PC-3 (cell line): ENCODE measurements around the gene GALNT1. TPM values are rescaled to one million over a fixed set of nuclear protein-coding genes. Genes with fewer than 3 reads are reported as not detected.

Experiments
- ATAC-seq: fragments of 200-7000 bp; cut with Tn5 transposase; 2 replicates; pipeline ENCODE4 v1.9.1; 2020; ENCODE audit warnings: mild to moderate bottlenecking, moderate library complexity
- BruUV-seq: library from RNA; stranded (reverse); fragments of 400-500 nt; replicated peaks from 2 replicates; lab custom pipeline; 2021; lab: Mats Ljungman, UMichigan
- CTCF ChIA-PET: fragments of 300-600 bp; sonication (Branson Sonifier 250); formaldehyde crosslinking; loops from one replicate; lab custom pipeline; 2022; ENCODE audit warnings: antibody characterized with exemption; lab: Charles Lee
- POLR2A ChIA-PET: fragments of 300-600 bp; sonication (Branson Sonifier 250); formaldehyde crosslinking; loops from one replicate; lab custom pipeline; 2022; ENCODE audit warnings: antibody characterized with exemption; ENCODE audit not compliant: unreplicated experiment; lab: Charles Lee
- DNase-seq: peaks from one replicate; pipeline ENCODE4 v3.0.0-alpha.2; 2015
- H2AFZ ChIP-seq: fragments of 300-600 bp; sonication (generic); 2 replicates; pipeline ENCODE4 v1.6.0; 2016; ENCODE audit warnings: antibody characterized with exemption, low read length
- H3F3A ChIP-seq: fragments of 300-600 bp; sonication (generic); one replicate; pipeline ENCODE4 v1.6.0; 2017; ENCODE audit warnings: antibody characterized with exemption, low read length, control low read depth, mild to moderate bottlenecking; ENCODE audit not compliant: unreplicated experiment
- H3K27ac ChIP-seq: fragments of 300-600 bp; sonication (generic); 2 replicates; pipeline ENCODE4 v1.5.1; 2016; ENCODE audit warnings: mild to moderate bottlenecking, low read length
- H3K27me3 ChIP-seq: fragments of 300-600 bp; sonication (generic); 2 replicates; pipeline ENCODE4 v1.6.1; 2016; ENCODE audit warnings: low read length, mixed read lengths
- H3K36me3 ChIP-seq: fragments of 300-600 bp; sonication (generic); 2 replicates; pipeline ENCODE4 v1.6.1; 2016; ENCODE audit warnings: low read depth, mixed run types, low read length, mixed read lengths
- H3K4me1 ChIP-seq: fragments of 300-600 bp; sonication (generic); 2 replicates; pipeline ENCODE4 v1.5.1; 2016; ENCODE audit warnings: low read length; ENCODE audit not compliant: insufficient read depth
- H3K4me2 ChIP-seq: fragments of 300-600 bp; sonication (generic); 2 replicates; pipeline ENCODE4 v1.6.0; 2016; ENCODE audit warnings: low read length
- H3K4me3 ChIP-seq: fragments of 300-600 bp; sonication (generic); 2 replicates; pipeline ENCODE4 v1.5.1; 2016; ENCODE audit warnings: mild to moderate bottlenecking, low read length, mixed read lengths
- H3K79me2 ChIP-seq: fragments of 300-600 bp; sonication (generic); 2 replicates; pipeline ENCODE4 v1.6.1; 2017; ENCODE audit warnings: low read length, mixed read lengths
- H3K9ac ChIP-seq: fragments of 300-600 bp; sonication (generic); 2 replicates; pipeline ENCODE4 v1.6.0; 2016; ENCODE audit warnings: mild to moderate bottlenecking, low read length
- H3K9me2 ChIP-seq: fragments of 300-600 bp; sonication (generic); replicated peaks from 2 replicates; pipeline ENCODE4 v1.6.1; 2016; ENCODE audit warnings: mixed run types, low read length, mixed read lengths
- H3K9me3 ChIP-seq: fragments of 300-600 bp; sonication (generic); 2 replicates; pipeline ENCODE4 v1.6.1; 2016; ENCODE audit warnings: low read length, mixed read lengths
- H4K20me1 ChIP-seq: fragments of 300-600 bp; sonication (generic); 2 replicates; pipeline ENCODE4 v1.6.1; 2016; ENCODE audit warnings: low read length, mixed read lengths
- EZH2 ChIP-seq: fragments of 300-600 bp; sonication (generic); IDR thresholded peaks from one replicate; pipeline ENCODE4 v1.6.1; 2017; ENCODE audit warnings: antibody characterized with exemption, mild to moderate bottlenecking, low read length; ENCODE audit not compliant: unreplicated experiment
- EZH2phosphoT487 ChIP-seq: fragments of 300-600 bp; sonication (generic); IDR thresholded peaks from 2 replicates; pipeline ENCODE4 v1.6.1; 2018; ENCODE audit warnings: mild to moderate bottlenecking, antibody characterized with exemption, low read length, borderline replicate concordance
- intact Hi-C: fragments of 100-400 bp; cut with micrococcal nuclease; formaldehyde crosslinking; loops from 2 replicates; pipeline ENCODE4 v1.9.0; 2023
- total RNA-seq: library from RNA; depleted of rRNA; stranded (reverse); fragments of >200 nt; gene quantifications from 2 replicates; pipeline ENCODE4 v1.2.3, GENCODE V29; 2014
- TF ChIP-seq, protein P1 (sequence below): fragments of 300-600 bp; sonication (generic); conservative IDR thresholded peaks from 2 replicates; pipeline ENCODE4 v1.5.1; 2017; ENCODE audit warnings: antibody characterized with exemption, low read depth, mild to moderate bottlenecking, low read length

The GALNT1 gene
- total RNA-seq, 1 experiment from 2014 or later = 25.0 TPM

DNA sequence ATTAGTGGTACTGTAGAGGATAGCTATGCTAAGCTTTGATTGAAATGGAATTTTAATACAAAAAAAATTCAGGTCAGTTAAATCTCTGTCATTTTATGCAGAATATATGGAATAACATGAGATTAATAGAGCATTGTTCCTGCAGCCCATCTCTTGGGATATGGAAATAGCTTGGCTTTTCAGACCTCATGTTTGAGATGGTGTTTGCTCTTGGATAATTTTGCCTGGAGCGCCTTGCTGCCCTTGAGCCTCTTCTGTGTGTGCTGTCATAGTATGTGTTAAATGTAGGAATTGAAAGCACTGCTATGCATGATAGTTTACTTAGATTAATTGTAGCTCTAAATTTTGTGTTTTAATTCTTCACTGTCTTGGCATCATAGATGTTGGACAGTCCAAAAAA lies 27.7 kb downstream of the GALNT1 start:
- H3K9ac ChIP-seq = no peak overlapping the region
- no peak overlapping the region for H2AFZ ChIP-seq
- ChIA-PET POLR2A (no interaction called here), CTCF (no interaction called here)
- no peaks in the 10 kb centered on the region for H3K9me3 ChIP-seq
- H3K4me1 ChIP-seq = 0 out of 2 replicates have a peak, but pooled peaks cover 5% of the 10 kb centered on the region
- DNase-seq (no peak), ATAC-seq (no peak)
- H3K9me2 ChIP-seq = no peaks in the 10 kb centered on the region
- H3K27me3 ChIP-seq = no peaks in the 10 kb centered on the region
- no peak overlapping the region for H3K4me2 ChIP-seq
- H4K20me1 ChIP-seq = no peaks in the 10 kb centered on the region
- TF ChIP-seq EZH2 = no peak
- TF ChIP-seq EZH2phosphoT487 = no peak
- TF ChIP-seq, protein P1, sequence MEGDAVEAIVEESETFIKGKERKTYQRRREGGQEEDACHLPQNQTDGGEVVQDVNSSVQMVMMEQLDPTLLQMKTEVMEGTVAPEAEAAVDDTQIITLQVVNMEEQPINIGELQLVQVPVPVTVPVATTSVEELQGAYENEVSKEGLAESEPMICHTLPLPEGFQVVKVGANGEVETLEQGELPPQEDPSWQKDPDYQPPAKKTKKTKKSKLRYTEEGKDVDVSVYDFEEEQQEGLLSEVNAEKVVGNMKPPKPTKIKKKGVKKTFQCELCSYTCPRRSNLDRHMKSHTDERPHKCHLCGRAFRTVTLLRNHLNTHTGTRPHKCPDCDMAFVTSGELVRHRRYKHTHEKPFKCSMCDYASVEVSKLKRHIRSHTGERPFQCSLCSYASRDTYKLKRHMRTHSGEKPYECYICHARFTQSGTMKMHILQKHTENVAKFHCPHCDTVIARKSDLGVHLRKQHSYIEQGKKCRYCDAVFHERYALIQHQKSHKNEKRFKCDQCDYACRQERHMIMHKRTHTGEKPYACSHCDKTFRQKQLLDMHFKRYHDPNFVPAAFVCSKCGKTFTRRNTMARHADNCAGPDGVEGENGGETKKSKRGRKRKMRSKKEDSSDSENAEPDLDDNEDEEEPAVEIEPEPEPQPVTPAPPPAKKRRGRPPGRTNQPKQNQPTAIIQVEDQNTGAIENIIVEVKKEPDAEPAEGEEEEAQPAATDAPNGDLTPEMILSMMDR = no peak
- no peaks in the 10 kb centered on the region for H3K36me3 ChIP-seq
- BruUV-seq = no TSS peak
- no peaks in the 10 kb centered on the region for H3F3A ChIP-seq
- H3K4me3 ChIP-seq = no peak overlapping the region
- H3K27ac ChIP-seq = no peak overlapping the region
- intact Hi-C loops = no loop called here
- 0 out of 2 replicates have a peak, but pooled peaks cover 16% of the 10 kb centered on the region for H3K79me2 ChIP-seq

DNA sequence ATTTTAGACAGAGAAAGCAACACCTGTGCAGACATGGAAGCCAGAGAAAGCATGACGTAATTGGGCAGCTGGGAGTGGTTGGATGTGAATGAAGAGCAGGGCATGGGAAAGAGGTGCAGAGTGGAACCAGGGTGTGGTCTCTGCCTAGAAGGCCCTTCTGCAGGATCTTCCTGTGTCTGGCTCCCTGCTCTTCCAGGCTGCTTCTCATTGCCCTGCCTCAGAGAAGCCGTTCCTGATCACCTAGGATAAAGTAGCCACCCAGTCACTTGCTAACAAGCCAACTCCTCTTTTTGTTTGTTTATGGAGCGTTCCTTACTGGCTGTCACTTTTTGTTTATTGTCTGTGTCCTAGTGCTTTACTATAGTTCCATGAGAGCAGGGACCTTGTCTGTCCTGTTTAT lies 28.5 kb downstream of the GALNT1 start:
- ChIA-PET CTCF (no interaction called here), POLR2A (no interaction called here)
- no peaks in the 10 kb centered on the region for H3K9me2 ChIP-seq
- H2AFZ ChIP-seq = no peak overlapping the region
- H3K27me3 ChIP-seq = no peaks in the 10 kb centered on the region
- H3F3A ChIP-seq = no peaks in the 10 kb centered on the region
- no peaks in the 10 kb centered on the region for H4K20me1 ChIP-seq
- H3K9me3 ChIP-seq = no peaks in the 10 kb centered on the region
- ATAC-seq (no peak), DNase-seq (no peak)
- H3K4me1 ChIP-seq = 0 out of 2 replicates have a peak, but pooled peaks cover 7% of the 10 kb centered on the region
- H3K36me3 ChIP-seq = no peaks in the 10 kb centered on the region
- TF ChIP-seq EZH2phosphoT487 (no peak), EZH2 (no peak)
- TF ChIP-seq, protein P1 = no peak
- H3K27ac ChIP-seq = no peak overlapping the region
- H3K4me2 ChIP-seq = no peak overlapping the region
- no TSS peak for BruUV-seq
- H3K9ac ChIP-seq = no peak overlapping the region
- intact Hi-C loops = no loop called here
- H3K79me2 ChIP-seq = 0 out of 2 replicates have a peak, but pooled peaks cover 16% of the 10 kb centered on the region
- H3K4me3 ChIP-seq = no peak overlapping the region

DNA sequence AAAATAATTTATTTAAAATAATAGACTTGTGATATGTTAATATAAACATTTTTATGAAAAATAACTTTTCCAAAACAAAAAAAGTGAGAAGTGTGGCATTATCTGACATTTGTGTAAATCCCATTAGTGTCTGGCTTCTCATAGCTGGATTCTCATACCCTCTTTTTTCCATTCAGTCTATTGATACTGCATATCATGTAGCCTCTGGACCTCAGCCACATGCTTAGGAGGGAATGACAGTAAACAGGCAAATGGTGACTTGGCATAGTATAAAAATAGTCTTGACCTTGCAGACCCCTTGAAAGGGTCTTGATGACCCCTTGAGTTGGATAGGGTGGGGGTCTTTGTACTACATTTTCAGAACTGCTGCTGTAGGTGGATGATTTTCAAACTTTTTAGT lies 29.2 kb downstream of the GALNT1 start:
- POLR2A ChIA-PET = no interaction called here
- no peak for ATAC-seq

More for the DNA sequence above, 29.2 kb downstream of the GALNT1 start:
- intact Hi-C loops = no loop called here
- Histone ChIP-seq H3K36me3 (no peaks in the 10 kb centered on the region), H3K4me1 (peaks cover 11% of the 10 kb centered on the region; the same call in 1 of the 2 replicates), H3K9me2 (no peaks in the 10 kb centered on the region), H3K9me3 (no peaks in the 10 kb centered on the region), H3K27ac (no peak overlapping the region), H3K4me3 (no peak overlapping the region), H2AFZ (no peak overlapping the region), H3K9ac (no peak overlapping the region), H4K20me1 (no peaks in the 10 kb centered on the region), H3K79me2 (0 out of 2 replicates have a peak, but pooled peaks cover 13% of the 10 kb centered on the region), H3F3A (no peaks in the 10 kb centered on the region), H3K4me2 (no peak overlapping the region), H3K27me3 (no peaks in the 10 kb centered on the region)
- CTCF ChIA-PET = no interaction called here
- DNase-seq = no peak
- TF ChIP-seq EZH2 (no peak), EZH2phosphoT487 (no peak)
- TF ChIP-seq, protein P1 = no peak
- BruUV-seq = no TSS peak
